Measurements from ENCODE around the gene SH2B3. TPM values are rescaled to one million over a fixed set of nuclear protein-coding genes. Genes with fewer than 3 reads are reported as not detected.
A peak's percentile ranks its signal among the peaks of the same experiment; 100 is the strongest.

Gene SH2B3
- total RNA-seq, 8 experiments from 2014 or later: 2.5 to 9.5 (median 6.4) TPM

DNA sequence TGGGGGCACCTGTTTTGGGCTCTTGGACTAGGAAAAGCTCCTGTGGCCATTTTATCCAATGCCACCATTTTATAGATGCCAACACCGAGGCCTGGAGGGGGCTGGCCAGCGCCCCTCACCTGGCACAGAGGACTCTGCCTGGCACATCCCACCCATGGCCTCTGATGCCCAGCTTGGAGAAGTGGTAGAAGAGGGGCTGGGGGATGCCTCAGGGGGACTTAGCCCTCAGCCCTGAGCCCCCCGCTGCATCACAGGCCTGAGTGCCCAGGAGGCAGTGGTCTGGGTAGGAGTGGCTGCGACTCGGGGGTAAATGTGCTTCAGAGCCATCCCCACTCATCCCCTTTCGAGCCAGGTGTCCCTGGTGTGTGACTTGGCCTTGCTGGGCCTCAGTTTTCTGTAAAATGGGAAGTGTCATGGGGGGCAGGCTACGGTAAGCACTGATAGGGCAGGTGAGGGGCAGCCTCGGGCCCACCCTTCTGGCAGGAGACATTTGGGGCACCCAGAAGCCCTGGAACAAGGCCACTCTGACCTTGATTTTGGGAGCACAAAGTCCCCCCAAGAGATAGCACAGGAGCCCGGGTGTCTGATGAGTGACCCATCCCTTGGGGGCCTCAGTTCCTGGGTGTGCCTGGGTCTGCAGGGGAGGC is 22.5 kb downstream of the SH2B3 start:
- Histone ChIP-seq H3K27ac (no peak overlapping the region), H3K4me3 (no peak overlapping the region), H3K4me1 (replicated peaks in 1 of 2) (peaks cover 0 to 7% of the 10 kb centered on the region in 2 donors)
- ATAC-seq (replicated peaks in 6 of 8): peak in 1 of 8 experiments; percentile 3
- WGBS, 10 experiments: 80 to 100% methylated on average over 1 of the region's 9 CpGs; no CpG with 5 or more reads in 8 of the 10 experiments
- in situ Hi-C loops (cut with MboI; ENCODE audit: low pct_unique_long_range_greater_than_20kb in 2 of 9, low sequenced_read_pairs in 9 of 9, unreplicated experiment in 9 of 9): no loop called here

GRCh38 chr12:111428728-111429175 is 23.0 kb downstream of the SH2B3 start:
- in situ Hi-C loops (cut with MboI; ENCODE audit: low pct_unique_long_range_greater_than_20kb in 2 of 9, low sequenced_read_pairs in 9 of 9, unreplicated experiment in 9 of 9): no loop called here
- Histone ChIP-seq H3K27ac (no peak overlapping the region), H3K4me3 (no peak overlapping the region), H3K4me1 (replicated peaks in 1 of 2) (peaks cover under 1 to 7% of the 10 kb centered on the region in 2 donors)
- WGBS, 10 experiments: 20% methylated on average over 1 of the region's 21 CpGs; no CpG with 5 or more reads in 9 of the 10 experiments
- ATAC-seq (replicated peaks in 6 of 8): peak in 1 of 8 experiments; percentile 3

GRCh38 chr12:111429828-111430432 is 24.2 kb downstream of the SH2B3 start:
- Histone ChIP-seq H3K4me3 (no peak overlapping the region), H3K4me1 (replicated peaks in 1 of 2) (peaks cover 12 to 14% of the 10 kb centered on the region in 2 donors), H3K27ac (no peak overlapping the region)
- ATAC-seq (replicated peaks in 6 of 8): no peak
- in situ Hi-C loops (cut with MboI; ENCODE audit: low pct_unique_long_range_greater_than_20kb in 2 of 9, low sequenced_read_pairs in 9 of 9, unreplicated experiment in 9 of 9): no loop called here
- 51 to 90% (median 71%) methylated on average over 2 to 7 of the region's 21 CpGs; no CpG with 5 or more reads in 7 of the 10 experiments for WGBS, 10 experiments

GRCh38 chr12:111430433-111431353 is 25.0 kb downstream of the SH2B3 start:
- no peak overlapping the region for H3K4me3 ChIP-seq
- 62 to 100% (median 83%) methylated on average over 1 to 2 of the region's 17 CpGs; no CpG with 5 or more reads in 5 of the 10 experiments for WGBS, 10 experiments
- in situ Hi-C loops (cut with MboI; ENCODE audit: low pct_unique_long_range_greater_than_20kb in 2 of 9, low sequenced_read_pairs in 9 of 9, unreplicated experiment in 9 of 9): no loop called here
- H3K4me1 ChIP-seq (replicated peaks in 1 of 2): peaks cover 15 to 18% of the 10 kb centered on the region in 2 donors
- no peak overlapping the region for H3K27ac ChIP-seq
- ATAC-seq (replicated peaks in 6 of 8): no peak

DNA sequence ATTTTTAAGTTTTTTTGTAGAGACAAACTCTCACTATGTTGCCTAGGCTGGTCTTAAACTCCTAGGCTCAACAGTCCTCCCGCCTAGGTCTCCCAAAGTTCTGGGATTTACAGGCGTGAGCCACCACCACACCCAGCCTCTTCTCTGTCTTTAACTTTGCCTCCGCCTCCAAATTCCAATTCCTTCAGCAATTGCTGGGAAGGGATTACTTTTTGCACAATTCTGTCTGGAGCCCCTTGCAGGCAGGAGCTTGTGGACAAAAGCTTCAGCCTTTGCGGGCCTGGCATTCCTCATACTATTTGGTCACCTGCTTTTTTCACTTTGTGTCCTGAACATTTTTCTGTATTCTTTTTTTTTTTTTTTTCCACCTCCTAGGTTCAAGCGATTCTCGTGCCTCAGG is 26.0 kb downstream of the SH2B3 start:
- in situ Hi-C loops (cut with MboI; ENCODE audit: low pct_unique_long_range_greater_than_20kb in 2 of 9, low sequenced_read_pairs in 9 of 9, unreplicated experiment in 9 of 9): no loop called here
- H3K4me1 ChIP-seq (replicated peaks in 1 of 2): peaks cover 15 to 18% of the 10 kb centered on the region in 2 donors
- no peak overlapping the region for H3K4me3 ChIP-seq
- no peak overlapping the region for H3K27ac ChIP-seq
- ATAC-seq (replicated peaks in 6 of 8): peak in 2 of 8 experiments; percentile 4 to 43
- WGBS, 10 experiments: 77 to 100% (median 96%) methylated on average over 2 to 6 of the region's 6 CpGs

DNA sequence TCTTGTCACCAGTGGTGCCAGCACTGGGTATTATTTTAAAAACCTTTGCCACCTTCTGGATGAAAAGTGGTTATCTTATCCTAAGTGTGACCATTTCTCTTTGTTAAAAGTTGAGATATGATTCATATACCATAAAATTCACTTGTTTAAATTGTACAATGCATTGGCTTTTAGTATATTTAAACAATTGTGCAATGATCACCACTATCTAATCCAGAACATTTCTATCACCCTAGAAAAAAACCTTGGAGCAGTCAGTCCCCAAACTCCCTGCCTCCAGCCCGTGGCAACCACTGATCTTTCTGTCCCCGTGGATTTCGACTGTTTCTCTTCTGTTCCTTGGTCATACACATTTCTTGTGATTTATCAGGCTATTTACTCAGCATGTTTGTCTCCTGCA is 28.3 kb downstream of the SH2B3 start:
- Histone ChIP-seq H3K4me3 (no peak overlapping the region), H3K27ac (no peak overlapping the region), H3K4me1 (replicated peaks in 1 of 2) (peaks cover 18 to 25% of the 10 kb centered on the region in 2 donors)
- in situ Hi-C loops (cut with MboI; ENCODE audit: low pct_unique_long_range_greater_than_20kb in 2 of 9, low sequenced_read_pairs in 9 of 9, unreplicated experiment in 9 of 9): no loop called here
- peak in 1 of 8 experiments; percentile 33 for ATAC-seq (replicated peaks in 6 of 8)
- WGBS, 10 experiments: 6 to 66% (median 59%) methylated on average over 2 to 3 of the region's 3 CpGs; no CpG with 5 or more reads in 4 of the 10 experiments

GRCh38 chr12:111434680-111435338 is 29.1 kb downstream of the SH2B3 start:
- WGBS, 10 experiments: 10 to 42% (median 23%) methylated on average over 6 to 12 of the region's 18 CpGs; no CpG with 5 or more reads in 5 of the 10 experiments
- in situ Hi-C loops (cut with MboI; ENCODE audit: low pct_unique_long_range_greater_than_20kb in 2 of 9, low sequenced_read_pairs in 9 of 9, unreplicated experiment in 9 of 9): no loop called here

DNA sequence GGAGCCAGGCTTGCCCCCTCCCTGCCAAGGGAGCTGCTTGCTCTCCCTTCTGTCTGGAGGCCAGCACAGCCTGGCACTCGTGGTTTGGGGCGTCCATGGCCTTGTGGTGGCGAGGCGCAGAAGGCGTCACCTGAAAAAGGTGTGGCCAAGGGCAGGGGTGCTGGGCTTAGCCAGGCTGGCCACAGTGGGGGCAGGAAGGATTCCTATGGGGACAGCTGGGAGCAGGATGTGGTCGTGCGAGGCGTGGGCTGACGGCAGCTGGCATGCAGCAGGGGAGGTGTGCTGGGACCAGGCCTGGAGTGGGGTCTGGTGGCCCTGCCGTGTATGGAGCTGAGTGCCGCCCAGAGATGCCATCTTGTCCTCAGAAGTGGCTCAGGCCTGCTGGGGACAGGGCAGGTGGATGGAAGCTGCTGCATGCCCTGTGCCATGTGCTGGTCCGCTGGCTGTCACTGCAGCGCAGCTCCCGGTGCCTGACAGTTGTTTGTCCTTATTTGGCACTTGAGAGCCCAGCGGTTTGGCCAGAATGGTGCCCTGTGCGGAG is 30.0 kb downstream of the SH2B3 start:
- H3K4me1 ChIP-seq (replicated peaks in 1 of 2): peaks cover 18% of the 10 kb centered on the region in 2 donors
- no peak overlapping the region for H3K27ac ChIP-seq
- in situ Hi-C loops (cut with MboI; ENCODE audit: low pct_unique_long_range_greater_than_20kb in 2 of 9, low sequenced_read_pairs in 9 of 9, unreplicated experiment in 9 of 9): no loop called here
- no peak overlapping the region for H3K4me3 ChIP-seq
- WGBS, 10 experiments: 47 to 100% (median 90%) methylated on average over 1 to 4 of the region's 16 CpGs; no CpG with 5 or more reads in 5 of the 10 experiments
- no peak for ATAC-seq (replicated peaks in 6 of 8)

More at GRCh38 chr12:111434680-111435338, 29.1 kb downstream of the SH2B3 start:
- ATAC-seq (replicated peaks in 6 of 8): peak; percentile 3 to 68 (median 59)
- Histone ChIP-seq H3K4me1 (replicated peaks in 1 of 2) (peaks cover 18 to 25% of the 10 kb centered on the region in 2 donors), H3K27ac (peak overlapping the region; percentile 27 to 32), H3K4me3 (no peak overlapping the region)

DNA sequence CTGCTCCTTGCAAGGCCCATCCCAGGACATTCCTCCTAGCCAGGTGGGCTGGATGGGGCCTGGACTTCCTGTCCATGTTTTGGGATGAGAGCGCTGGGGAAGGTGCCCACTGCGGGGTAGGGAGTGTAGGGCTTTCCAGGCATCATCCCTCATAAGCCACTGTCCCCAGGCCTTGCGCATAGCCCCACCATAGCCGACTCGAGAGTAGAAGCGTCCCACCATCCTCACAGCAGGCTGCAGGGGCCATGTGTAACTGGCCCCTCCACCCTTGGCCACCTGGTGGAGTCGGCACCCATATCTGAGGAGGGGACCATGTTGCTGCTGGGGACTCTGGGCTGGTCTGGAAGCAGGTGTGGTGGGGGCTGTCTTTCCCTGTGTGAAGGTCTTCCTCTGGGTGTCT is 30.5 kb downstream of the SH2B3 start:
- Histone ChIP-seq H3K4me3 (no peak overlapping the region), H3K27ac (no peak overlapping the region), H3K4me1 (replicated peaks in 1 of 2) (peaks cover 18% of the 10 kb centered on the region in 2 donors)
- in situ Hi-C loops (cut with MboI; ENCODE audit: low pct_unique_long_range_greater_than_20kb in 2 of 9, low sequenced_read_pairs in 9 of 9, unreplicated experiment in 9 of 9): no loop called here
- ATAC-seq (replicated peaks in 6 of 8): no peak
- 71 to 100% (median 83%) methylated on average over 1 to 7 of the region's 7 CpGs; no CpG with 5 or more reads in 5 of the 10 experiments for WGBS, 10 experiments

- no peak overlapping the region for H3K4me3 ChIP-seq
- no peak for ATAC-seq (replicated peaks in 6 of 8)
- 100% methylated on average over 1 of the region's 4 CpGs; no CpG with 5 or more reads in 9 of the 10 experiments for WGBS, 10 experiments
- in situ Hi-C loops (cut with MboI; ENCODE audit: low pct_unique_long_range_greater_than_20kb in 2 of 9, low sequenced_read_pairs in 9 of 9, unreplicated experiment in 9 of 9): no loop called here
- no peak overlapping the region for H3K27ac ChIP-seq
- peaks cover 18% of the 10 kb centered on the region in 2 donors for H3K4me1 ChIP-seq (replicated peaks in 1 of 2)
Measured at GRCh38 chr12:111436811-111437210, 31.1 kb downstream of the SH2B3 start.

DNA sequence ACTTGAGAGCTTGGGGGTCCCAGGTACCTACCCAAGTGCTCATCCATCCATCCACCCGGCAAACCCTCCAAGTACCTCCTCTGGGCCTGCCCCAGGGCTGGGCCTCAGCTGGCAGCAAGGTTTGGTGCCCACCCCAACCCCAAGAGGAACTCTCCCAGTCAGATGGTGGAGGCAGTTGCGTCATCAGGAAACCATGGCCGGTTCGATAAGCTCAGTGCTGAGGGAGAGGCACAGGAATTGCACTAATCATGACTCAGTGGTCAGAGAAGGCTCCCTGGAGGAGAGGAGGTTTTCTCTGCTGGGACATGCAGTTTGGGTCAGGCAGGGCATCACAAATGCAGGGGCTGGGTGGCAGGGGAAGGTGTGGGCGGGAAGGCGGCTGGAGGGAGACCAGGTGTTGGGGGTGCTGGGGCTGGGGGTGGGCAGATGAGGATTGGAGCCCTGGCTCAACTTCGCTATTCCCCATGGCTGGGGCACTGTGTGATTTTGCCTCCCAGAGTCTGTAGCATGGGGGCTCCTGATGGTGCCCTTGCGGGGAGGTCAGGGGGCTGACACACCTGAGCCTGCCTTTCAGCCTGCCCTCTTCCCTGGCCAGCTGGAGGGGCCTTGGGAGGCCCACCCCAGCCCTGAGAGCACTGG is 32.2 kb downstream of the SH2B3 start:
- H3K27ac ChIP-seq: peak overlapping the region in 1 of 2 donors; percentile 23
- no peak overlapping the region for H3K4me3 ChIP-seq
- in situ Hi-C loops (cut with MboI; ENCODE audit: low pct_unique_long_range_greater_than_20kb in 2 of 9, low sequenced_read_pairs in 9 of 9, unreplicated experiment in 9 of 9): no loop called here
- H3K4me1 ChIP-seq (replicated peaks in 1 of 2): peaks cover 18% of the 10 kb centered on the region in 2 donors
- 77 to 100% methylated on average over 1 to 3 of the region's 8 CpGs; no CpG with 5 or more reads in 8 of the 10 experiments for WGBS, 10 experiments
- peak in 5 of 8 experiments; percentile 1 to 29 (median 13) for ATAC-seq (replicated peaks in 6 of 8)

DNA sequence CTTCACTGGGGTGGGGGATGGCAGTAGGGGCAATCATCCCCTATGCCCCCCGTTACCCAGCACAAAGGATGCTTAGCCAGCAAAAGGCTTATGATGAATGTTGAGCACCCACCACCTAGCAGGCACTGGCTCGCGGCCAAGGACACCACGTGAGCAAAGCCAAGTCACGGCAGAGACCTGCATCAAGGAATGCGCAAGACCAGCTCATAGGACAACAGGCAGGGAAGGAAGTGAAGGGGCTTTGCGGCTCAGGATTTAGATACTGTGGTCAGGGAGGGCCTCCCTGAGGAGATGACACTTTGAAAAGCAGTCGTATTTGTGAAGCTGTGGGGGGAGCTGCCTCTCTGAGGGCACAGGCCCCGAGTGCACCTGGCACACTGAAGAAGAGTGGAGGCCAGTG is 32.8 kb downstream of the SH2B3 start:
- ATAC-seq (replicated peaks in 6 of 8): peak in 6 of 8 experiments; percentile 12 to 69 (median 38)
- Histone ChIP-seq H3K27ac (no peak overlapping the region), H3K4me1 (replicated peaks in 1 of 2) (peaks cover 18% of the 10 kb centered on the region in 2 donors), H3K4me3 (no peak overlapping the region)
- in situ Hi-C loops (cut with MboI; ENCODE audit: low pct_unique_long_range_greater_than_20kb in 2 of 9, low sequenced_read_pairs in 9 of 9, unreplicated experiment in 9 of 9): no loop called here
- 20 to 100% (median 56%) methylated on average over 1 to 7 of the region's 9 CpGs; no CpG with 5 or more reads in 4 of the 10 experiments for WGBS, 10 experiments
